Midbrain (tissue), 1 donor: ENCODE results near the gene ARMC3.
A peak's percentile ranks its signal among the peaks of the same experiment; 100 is the strongest.

Experiments
- DNase-seq: peaks from one replicate; lab custom pipeline; 2025; lab: John Stamatoyannopoulos, UW

Gene ARMC3

GRCh38 chr10:22993314-22993713 lies 65.5 kb downstream of the ARMC3 start:
- DNase-seq = no peak

- peak; percentile 34 for DNase-seq
These were observed 69.2 kb downstream of the ARMC3 start for GRCh38 chr10:22997096-22997495.

DNA sequence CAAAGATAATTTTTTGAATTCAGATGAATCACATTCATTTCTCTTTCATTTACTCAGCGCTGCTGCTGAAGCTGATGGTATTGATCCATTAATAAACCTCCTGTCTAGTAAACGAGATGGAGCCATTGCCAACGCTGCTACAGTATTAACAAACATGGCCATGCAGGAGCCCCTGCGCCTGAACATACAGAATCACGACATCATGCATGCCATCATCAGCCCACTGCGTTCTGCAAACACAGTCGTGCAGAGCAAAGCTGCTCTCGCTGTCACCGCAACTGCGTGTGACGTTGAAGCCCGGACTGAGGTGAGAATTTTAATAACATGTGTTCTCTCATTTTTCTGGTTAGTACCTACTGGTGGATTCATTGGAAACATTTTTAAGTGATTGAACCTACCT lies 70.2 kb downstream of the ARMC3 start:
- no peak for DNase-seq

GRCh38 chr10:22999942-23000341 lies 72.1 kb downstream of the ARMC3 start:
- no peak for DNase-seq

- DNase-seq = no peak
These were observed 74.2 kb downstream of the ARMC3 start for GRCh38 chr10:23001901-23002516.

DNA sequence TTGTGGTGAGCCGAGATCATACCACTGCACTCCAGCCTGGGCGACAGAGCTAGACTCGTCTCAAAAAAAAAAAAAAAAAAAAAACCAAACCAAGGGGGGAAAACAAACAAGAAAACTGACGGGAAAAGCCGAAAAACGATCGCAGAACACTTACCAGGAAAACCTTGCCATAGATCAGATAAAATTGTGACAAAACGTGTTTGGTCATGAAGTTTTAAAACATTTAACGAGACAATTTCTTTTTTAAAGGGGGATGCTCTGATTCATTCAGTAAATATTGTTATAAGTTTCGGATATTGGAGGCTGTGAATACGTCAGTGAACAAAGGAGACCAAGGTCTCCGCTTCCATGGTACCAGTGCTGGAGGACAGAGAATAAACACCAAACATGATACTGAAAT lies 77.3 kb downstream of the ARMC3 start:
- DNase-seq = no peak

DNA sequence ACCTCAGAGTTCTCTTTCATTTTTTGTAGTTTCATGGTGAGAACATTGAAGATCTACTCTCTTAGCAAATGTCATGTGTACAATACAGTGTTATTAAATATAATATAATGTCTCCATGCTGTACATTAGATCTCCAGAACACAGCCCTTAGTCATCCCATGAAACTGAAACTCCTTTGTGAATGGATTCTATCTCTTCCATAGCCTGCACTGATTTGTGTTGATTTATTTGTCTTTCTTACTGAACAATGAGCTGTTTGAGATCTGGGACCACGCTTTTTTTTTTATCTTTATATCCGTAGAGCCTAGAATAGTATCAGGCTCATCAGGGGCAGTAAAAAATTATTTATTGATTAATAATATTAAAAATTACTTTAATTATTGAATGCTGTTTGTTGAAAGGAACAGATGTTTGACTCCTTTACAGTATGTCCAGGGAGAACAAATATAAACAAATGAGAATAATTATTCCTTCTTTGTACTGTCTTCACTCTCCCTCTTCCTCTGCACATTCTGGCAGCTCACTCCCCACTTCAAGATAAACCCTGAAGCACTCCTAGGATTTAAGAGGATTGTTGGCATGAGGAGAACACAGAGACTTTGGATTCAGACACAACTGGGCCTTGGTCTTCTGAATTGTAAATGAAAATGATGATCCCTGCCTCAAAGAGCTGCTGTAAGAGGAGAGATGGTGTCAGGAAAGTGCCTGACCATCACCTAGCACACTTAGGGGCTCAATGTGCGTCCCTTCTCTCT lies 85.9 kb downstream of the ARMC3 start:
- no peak for DNase-seq

DNA sequence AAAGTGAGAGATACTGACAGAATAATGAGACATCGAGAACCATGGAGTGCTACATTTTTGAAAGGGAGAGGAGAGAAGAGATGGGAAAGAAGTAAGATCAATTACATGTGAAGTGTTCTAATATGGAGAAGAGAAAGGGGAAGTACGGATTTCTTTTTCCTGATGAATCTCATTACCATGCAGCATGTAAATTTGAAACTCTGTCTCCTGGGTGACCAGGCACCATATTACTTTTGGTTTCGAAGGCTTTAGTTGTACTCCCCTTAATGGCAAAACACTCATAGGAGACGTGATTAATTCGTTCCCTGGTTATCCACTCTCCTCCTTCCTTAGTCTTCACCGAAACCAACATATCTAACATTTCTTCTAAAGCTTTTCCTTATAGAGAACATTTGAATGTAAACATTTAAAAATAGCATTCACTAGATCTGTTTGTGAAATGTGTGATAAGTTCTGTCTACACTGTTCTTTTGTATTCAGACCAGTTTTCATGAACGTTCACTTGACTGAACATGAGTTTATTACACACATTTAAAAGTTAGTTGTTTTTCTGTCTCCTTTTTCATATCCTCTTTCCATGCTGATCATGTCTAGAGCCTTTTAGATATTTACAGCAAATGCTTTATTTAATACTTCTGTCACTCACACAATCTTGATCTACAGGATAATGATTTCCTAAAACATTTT lies 87.3 kb downstream of the ARMC3 start:
- DNase-seq = no peak

GRCh38 chr10:23016636-23017035 lies 88.8 kb downstream of the ARMC3 start:
- DNase-seq = no peak

DNA sequence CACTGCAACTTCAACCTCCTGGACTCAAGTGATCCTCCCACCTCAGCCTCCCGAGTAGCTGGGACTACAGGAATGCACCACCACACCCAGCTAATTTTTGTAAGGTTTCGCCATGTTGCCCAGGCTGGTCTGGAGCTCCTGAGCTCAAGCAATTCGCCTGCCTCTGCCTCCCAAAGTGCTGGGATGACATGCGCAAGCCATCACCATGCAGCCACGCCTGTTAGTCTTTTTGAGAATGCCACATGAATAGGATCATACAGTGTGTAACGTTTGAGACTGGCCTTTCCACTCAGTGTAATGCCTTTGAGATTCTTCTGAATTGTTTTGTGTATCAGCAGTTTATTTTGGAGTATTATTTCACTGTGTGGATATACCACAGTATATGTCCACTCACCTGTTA lies 91.8 kb downstream of the ARMC3 start:
- no peak for DNase-seq

DNA sequence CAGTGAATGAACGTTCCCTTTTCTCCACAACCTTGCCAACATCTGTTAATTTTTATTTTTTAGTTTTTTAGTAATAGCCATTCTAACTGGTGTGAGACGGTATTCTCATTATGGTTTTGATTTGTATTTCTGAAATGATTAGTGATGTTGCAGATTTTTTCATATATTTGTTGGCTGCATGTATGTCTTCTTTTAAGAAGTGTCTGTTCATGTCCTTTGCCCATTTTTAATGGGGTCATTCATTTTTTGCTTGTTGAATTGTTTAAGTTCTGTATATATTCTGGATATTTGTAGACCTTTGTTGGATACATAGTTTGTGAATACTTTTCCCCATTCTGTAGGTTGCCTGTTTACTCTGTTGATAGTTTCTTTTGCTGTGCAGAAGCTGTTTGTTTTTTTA lies 93.6 kb downstream of the ARMC3 start:
- no peak for DNase-seq

DNA sequence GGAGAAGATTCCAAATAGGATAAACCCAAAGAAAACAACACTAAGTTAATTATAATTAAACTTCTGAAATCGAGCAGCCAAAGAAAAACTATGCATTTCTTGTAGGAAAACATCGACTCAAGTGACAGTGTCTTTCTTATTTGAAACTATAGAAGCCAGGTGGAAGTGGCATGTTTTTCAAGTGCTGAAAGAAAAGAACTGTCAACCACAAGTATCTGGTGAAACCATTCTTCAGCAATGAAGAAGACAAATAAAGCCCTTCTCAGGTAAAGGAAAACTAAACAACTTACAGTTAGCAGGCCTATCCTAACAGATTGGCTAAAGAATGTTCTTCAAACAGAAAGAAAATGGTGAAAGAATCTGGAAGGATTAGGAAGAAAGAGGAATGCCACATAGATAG lies 96.1 kb downstream of the ARMC3 start:
- DNase-seq = no peak

GRCh38 chr10:23031318-23031717 lies 103.5 kb downstream of the ARMC3 start:
- no peak for DNase-seq

DNA sequence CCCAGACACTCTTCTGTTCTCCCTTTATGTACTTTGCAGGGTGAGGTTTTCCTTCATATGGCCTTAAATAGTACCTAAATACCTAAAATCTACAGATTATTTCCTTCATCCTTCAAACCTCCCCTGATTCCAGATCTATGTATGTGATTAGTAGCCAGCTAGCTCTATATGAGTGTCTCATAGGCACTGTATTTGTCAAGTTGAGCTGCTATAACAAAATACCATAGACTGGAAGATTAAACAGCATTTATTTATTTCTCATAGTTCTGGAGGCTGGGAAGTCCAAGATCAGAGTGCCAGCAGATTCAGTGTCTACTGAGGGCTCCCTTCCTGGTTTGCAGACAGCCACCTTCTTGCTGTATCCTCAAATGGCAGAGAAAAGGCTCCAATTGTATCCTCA lies 106.9 kb downstream of the ARMC3 start:
- DNase-seq = no peak

DNA sequence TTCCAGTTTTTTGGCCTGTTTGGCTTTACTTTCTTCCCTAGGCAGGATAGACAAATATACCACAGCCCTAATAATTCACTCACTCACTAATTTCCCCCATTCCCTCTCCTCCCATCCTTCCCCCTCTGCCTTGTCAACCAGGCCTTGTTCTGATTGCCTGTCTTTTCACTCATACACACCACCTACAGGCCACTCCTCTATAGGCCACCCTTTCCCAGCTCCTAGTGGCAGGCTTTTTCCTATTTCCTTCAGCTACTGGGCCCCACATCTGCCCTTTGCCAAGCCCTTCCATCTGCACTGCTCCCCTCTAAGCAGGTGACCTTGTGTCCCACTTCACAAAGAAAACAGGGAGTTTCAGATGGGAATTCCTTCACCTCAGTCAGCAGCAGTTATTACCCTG lies 107.7 kb downstream of the ARMC3 start:
- DNase-seq = no peak

- no peak for DNase-seq
These were observed 109.3 kb downstream of the ARMC3 start for GRCh38 chr10:23037152-23037551.

DNA sequence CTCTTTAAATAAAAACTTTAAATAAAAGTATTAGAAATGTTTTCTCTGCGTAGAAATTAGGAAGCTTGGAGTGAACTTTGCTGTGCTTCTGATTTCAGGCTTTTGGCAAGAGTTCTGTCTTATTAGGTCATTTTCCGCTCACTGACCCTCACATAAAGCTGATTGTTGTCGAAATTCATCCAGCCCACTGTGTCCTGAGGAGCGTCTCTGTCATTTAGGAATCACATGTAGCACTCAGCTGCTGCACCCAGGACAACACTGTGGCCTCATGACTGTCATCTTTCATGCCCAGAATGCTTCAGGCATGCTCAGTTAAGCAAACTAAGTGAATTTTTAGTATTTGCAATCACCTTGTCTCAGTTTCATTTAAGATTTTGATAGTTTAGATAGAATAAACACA lies 109.7 kb downstream of the ARMC3 start:
- peak; percentile 71 for DNase-seq

DNA sequence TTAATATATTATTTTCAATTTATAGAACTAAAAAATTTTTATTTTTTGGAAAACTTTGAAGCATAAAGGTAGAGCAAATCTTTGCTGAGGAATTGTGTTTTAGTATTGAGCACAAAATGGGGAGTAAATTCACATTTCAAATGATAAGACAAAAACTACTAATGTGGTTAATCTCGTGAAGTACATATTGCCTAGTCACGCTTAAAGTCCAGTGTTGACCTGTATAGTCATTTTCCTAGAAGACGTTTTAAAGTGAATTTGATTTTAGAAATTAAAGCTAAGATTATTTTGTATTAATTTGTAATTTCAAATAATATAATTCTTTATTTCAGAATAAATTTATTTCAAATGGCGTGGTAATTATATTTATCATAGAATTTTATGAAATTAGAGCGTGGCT lies 110.3 kb downstream of the ARMC3 start:
- no peak for DNase-seq

GRCh38 chr10:23040002-23040401 lies 112.1 kb downstream of the ARMC3 start:
- DNase-seq = no peak

DNA sequence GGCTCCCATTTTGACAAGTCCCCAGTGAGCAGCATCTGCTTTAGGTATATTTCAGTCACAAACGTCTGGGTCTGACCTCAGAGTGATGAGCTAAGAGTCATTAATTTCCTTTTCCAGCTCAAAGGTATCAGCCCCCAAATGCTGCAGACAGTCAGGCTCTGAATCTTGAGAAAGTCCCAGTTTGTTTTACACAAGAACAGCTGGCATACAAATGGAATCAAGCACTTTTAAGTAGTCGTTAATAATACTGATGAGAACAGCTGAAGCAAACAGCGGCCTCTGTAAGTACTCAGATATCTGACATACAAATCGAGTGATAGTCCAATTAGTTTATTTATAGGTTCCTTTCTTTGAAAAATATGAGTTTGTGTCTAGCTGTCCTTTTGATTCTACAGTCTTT lies 118.2 kb downstream of the ARMC3 start:
- DNase-seq = no peak

GRCh38 chr10:23047201-23048050 lies 119.6 kb downstream of the ARMC3 start:
- no peak for DNase-seq

DNA sequence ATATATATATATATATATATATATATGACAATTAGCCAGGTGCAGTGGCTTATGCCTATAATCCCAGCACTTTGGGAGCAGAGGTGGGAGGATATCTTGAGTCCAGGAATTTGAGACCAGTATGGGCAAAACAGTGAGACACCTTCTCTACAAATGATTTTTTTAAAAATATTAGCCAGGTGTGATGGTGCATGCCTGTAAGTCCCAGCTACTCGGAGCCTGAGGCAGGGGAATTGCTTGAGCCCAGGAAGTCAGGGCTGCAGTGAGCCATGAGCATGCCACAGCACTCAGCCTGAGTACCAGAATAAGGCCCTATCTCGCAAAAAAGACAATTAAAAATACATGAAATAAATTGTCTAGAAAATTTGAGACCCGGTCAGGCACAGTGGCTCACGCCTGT lies 120.3 kb downstream of the ARMC3 start:
- no peak for DNase-seq
